ENCODE data around the gene PRR7. TPM values are rescaled to one million over a fixed set of nuclear protein-coding genes. Genes with fewer than 3 reads are reported as not detected.

PRR7 gene
- total RNA-seq, 1 experiment from 2014 or later: 40.6 TPM

GRCh38 chr5:177505075-177505474 lies 58.5 kb downstream of the PRR7 start:
- ChIA-PET POLR2A (ENCODE audit: unreplicated experiment) (no interaction called here), CTCF (no interaction called here)
- no peaks in the 10 kb centered on the region; the same call in 1 of the 2 replicates for H3K36me3 ChIP-seq (ENCODE audit: low read depth, low read length)
- no peak overlapping the region for H3K27ac ChIP-seq (ENCODE audit: low read length)
- TF ChIP-seq EZH2 (IDR thresholded peaks at IDR 0.05; ENCODE audit: low read length, unreplicated experiment): no peak
- TF ChIP-seq EZH2phosphoT487 (IDR thresholded peaks at IDR 0.05; ENCODE audit: borderline replicate concordance, low read length): no peak
- TF ChIP-seq CTCF (conservative IDR thresholded peaks at IDR 0.05; ENCODE audit: low read depth, low read length): no peak
- no peak for DNase-seq
- no peaks in the 10 kb centered on the region for H3K9me3 ChIP-seq (ENCODE audit: low read length)
- H3K4me3 ChIP-seq (ENCODE audit: low read length): no peak overlapping the region
- H3K9ac ChIP-seq (ENCODE audit: low read length): no peak overlapping the region
- no peaks in the 10 kb centered on the region for H3F3A ChIP-seq (ENCODE audit: low read length, unreplicated experiment)
- H3K9me2 ChIP-seq (replicated peaks; ENCODE audit: low read length): no peaks in the 10 kb centered on the region
- H3K27me3 ChIP-seq (ENCODE audit: low read length): no peaks in the 10 kb centered on the region
- intact Hi-C loops (cut with micrococcal nuclease): no loop called here
- no TSS peak for BruUV-seq (replicated peaks)
- H3K4me2 ChIP-seq (ENCODE audit: low read length): no peak overlapping the region
- no peak overlapping the region for H2AFZ ChIP-seq (ENCODE audit: low read length)
- H4K20me1 ChIP-seq (ENCODE audit: low read length): no peaks in the 10 kb centered on the region
- H3K79me2 ChIP-seq (ENCODE audit: low read length): no peaks in the 10 kb centered on the region
- H3K4me1 ChIP-seq (ENCODE audit: insufficient read depth, low read length): no peaks in the 10 kb centered on the region
- ATAC-seq: no peak

Other genes with a start within 250 kb of the PRR7 start
- 40.3 and 41.1 TPM in 2 replicates for gene RAB24, start 143.1 kb upstream of the PRR7 start, total RNA-seq (2014; rRNA removed)
- 496 and 505 TPM in 2 replicates for gene PRELID1, start 143.0 kb upstream of the PRR7 start, total RNA-seq (2014; rRNA removed)
- gene MXD3, start 134.9 kb upstream of the PRR7 start, total RNA-seq (2014; rRNA removed): 45.7 and 55.1 TPM in 2 replicates
- gene LMAN2, start 95.1 kb upstream of the PRR7 start, total RNA-seq (2014; rRNA removed): 310 and 369 TPM in 2 replicates
- 32.3 TPM in 2 replicates for gene RGS14, start 88.9 kb upstream of the PRR7 start, total RNA-seq (2014; rRNA removed)
- 0.07 and 0.12 TPM in 2 replicates for gene SLC34A1, start 62.4 kb upstream of the PRR7 start, total RNA-seq (2014; rRNA removed)
- not detected in 2 replicates for gene PFN3, start 46.2 kb upstream of the PRR7 start, total RNA-seq (2014; rRNA removed)
- gene F12, start 37.2 kb upstream of the PRR7 start, total RNA-seq (2014; rRNA removed): 31.0 and 36.8 TPM in 2 replicates
- 69.9 and 88.8 TPM in 2 replicates for gene GRK6, start 20.1 kb upstream of the PRR7 start, total RNA-seq (2014; rRNA removed)
- 127 and 207 TPM in 2 replicates for gene DBN1, start 26.8 kb downstream of the PRR7 start, total RNA-seq (2014; rRNA removed)
- gene PDLIM7, start 50.8 kb downstream of the PRR7 start, total RNA-seq (2014; rRNA removed): 159 and 195 TPM in 2 replicates
- 6.2 and 11.7 TPM in 2 replicates for gene DOK3, start 63.0 kb downstream of the PRR7 start, total RNA-seq (2014; rRNA removed)
- 260 and 318 TPM in 2 replicates for gene DDX41, start 70.1 kb downstream of the PRR7 start, total RNA-seq (2014; rRNA removed)
- 33.9 and 41.1 TPM in 2 replicates for gene FAM193B, start 107.7 kb downstream of the PRR7 start, total RNA-seq (2014; rRNA removed)
- gene TMED9, start 145.4 kb downstream of the PRR7 start, total RNA-seq (2014; rRNA removed): 217 and 261 TPM in 2 replicates
- gene B4GALT7, start 153.3 kb downstream of the PRR7 start, total RNA-seq (2014; rRNA removed): 33.8 and 41.6 TPM in 2 replicates